C4-2B (cell line): ENCODE data around the gene ZNF19.
A peak's percentile ranks its signal among the peaks of the same experiment; 100 is the strongest.

Experiments
- H3K27ac ChIP-seq: fragments of 450-650 bp; 2 replicates; pipeline ENCODE4 v1.5.1; 2017
- CTCF ChIP-seq: fragments of 450-650 bp; conservative IDR thresholded peaks from 2 replicates; pipeline ENCODE4 v1.5.1; 2017; ENCODE audit warnings: mild to moderate bottlenecking
- ZFX ChIP-seq: fragments of 450-650 bp; IDR thresholded peaks from 2 replicates; pipeline ENCODE4 v1.6.1; 2017

The ZNF19 gene

GRCh38 chr16:71489122-71489521, at the start of gene ZNF19:
ZNF19 (minus strand) TSS chr16:71489324; CDS start chr16:71482114, 7,210 bp downstream.
- no peak within 1 kb of the TSS for H3K27ac ChIP-seq
- TF ChIP-seq ZFX, result no peak
- TF ChIP-seq CTCF, result no peak

GRCh38 chr16:71537643-71538042, 48.5 kb upstream of the ZNF19 start:
- H3K27ac ChIP-seq, result no peak overlapping the region
- no peak for TF ChIP-seq ZFX
- TF ChIP-seq CTCF, result peak; percentile 71

GRCh38 chr16:71536752-71537499, 47.8 kb upstream of the ZNF19 start:
- no peak overlapping the region for H3K27ac ChIP-seq
- no peak for TF ChIP-seq ZFX
- no peak for TF ChIP-seq CTCF

GRCh38 chr16:71532366-71532765, 43.2 kb upstream of the ZNF19 start:
- H3K27ac ChIP-seq, result no peak overlapping the region
- TF ChIP-seq CTCF (no peak), ZFX (no peak)

GRCh38 chr16:71528863-71529262, 39.7 kb upstream of the ZNF19 start:
- H3K27ac ChIP-seq, result no peak overlapping the region
- TF ChIP-seq ZFX (no peak), CTCF (no peak)

GRCh38 chr16:71528257-71528656, 39.1 kb upstream of the ZNF19 start:
- H3K27ac ChIP-seq, result no peak overlapping the region
- no peak for TF ChIP-seq CTCF
- no peak for TF ChIP-seq ZFX

- H3K27ac ChIP-seq, result no peak within 1 kb of the TSS
- no peak for TF ChIP-seq CTCF
- no peak for TF ChIP-seq ZFX
These were observed 37.0 kb upstream of the ZNF19 start, which contains the start of gene CHST4 for GRCh38 chr16:71526111-71526631. CHST4 (plus strand) TSS chr16:71526426; CDS start chr16:71536678, 10,252 bp downstream.
